NCI-H345 (cell line): ENCODE data around the gene UBE2V1.
"Not testable (repeated sequence)": the region's sequence is repeated elsewhere in the genome, so short reads cannot be mapped to it uniquely, and the experiment has no call there.

Experiments used
- DNase-seq: peaks from one replicate; lab custom pipeline; 2025; lab: John Stamatoyannopoulos, UW

Gene UBE2V1

GRCh38 chr20:50094522-50094921 is 18.4 kb downstream of the UBE2V1 start:
- DNase-seq = no peak

- DNase-seq = no peak
These were observed 19.7 kb downstream of the UBE2V1 start for GRCh38 chr20:50093240-50093639.

- DNase-seq = no peak
These were observed 20.5 kb downstream of the UBE2V1 start for GRCh38 chr20:50092436-50092835.

- no peak for DNase-seq
These were observed 23.2 kb downstream of the UBE2V1 start for GRCh38 chr20:50089787-50090177.

DNA sequence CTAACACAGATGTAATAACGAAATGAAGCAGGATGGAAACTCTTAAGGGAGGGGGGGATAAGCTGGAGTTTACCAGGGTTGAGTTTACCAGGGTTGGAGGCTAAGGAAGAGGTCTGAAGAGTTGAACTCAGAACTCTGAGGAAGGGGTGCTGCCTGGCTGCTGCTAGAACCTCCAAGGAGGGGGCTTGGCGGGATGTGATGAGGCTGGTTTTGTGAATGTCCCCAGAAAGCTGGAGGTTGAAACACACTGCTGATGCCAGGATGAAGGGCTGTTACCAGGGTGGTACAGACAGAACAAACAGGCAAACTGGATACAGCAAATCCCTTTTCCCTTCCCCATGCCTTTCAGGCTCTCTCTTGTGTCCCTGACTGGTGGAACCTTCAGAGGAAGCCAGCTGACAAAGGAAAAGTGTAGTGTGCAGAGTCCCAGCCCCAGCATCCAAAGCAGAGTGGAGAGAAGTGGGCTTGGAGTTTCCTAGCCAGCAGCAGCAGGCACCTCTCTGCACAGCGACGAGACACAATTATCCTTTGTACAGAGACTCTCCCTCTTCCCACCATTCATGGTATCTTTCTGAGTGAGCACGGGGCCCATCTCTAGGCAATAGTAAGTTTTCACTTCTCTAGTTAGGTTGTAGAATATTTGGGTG is 23.7 kb downstream of the UBE2V1 start:
- no peak for DNase-seq

- no peak for DNase-seq
These were observed 24.9 kb downstream of the UBE2V1 start for GRCh38 chr20:50088022-50088421.

DNA sequence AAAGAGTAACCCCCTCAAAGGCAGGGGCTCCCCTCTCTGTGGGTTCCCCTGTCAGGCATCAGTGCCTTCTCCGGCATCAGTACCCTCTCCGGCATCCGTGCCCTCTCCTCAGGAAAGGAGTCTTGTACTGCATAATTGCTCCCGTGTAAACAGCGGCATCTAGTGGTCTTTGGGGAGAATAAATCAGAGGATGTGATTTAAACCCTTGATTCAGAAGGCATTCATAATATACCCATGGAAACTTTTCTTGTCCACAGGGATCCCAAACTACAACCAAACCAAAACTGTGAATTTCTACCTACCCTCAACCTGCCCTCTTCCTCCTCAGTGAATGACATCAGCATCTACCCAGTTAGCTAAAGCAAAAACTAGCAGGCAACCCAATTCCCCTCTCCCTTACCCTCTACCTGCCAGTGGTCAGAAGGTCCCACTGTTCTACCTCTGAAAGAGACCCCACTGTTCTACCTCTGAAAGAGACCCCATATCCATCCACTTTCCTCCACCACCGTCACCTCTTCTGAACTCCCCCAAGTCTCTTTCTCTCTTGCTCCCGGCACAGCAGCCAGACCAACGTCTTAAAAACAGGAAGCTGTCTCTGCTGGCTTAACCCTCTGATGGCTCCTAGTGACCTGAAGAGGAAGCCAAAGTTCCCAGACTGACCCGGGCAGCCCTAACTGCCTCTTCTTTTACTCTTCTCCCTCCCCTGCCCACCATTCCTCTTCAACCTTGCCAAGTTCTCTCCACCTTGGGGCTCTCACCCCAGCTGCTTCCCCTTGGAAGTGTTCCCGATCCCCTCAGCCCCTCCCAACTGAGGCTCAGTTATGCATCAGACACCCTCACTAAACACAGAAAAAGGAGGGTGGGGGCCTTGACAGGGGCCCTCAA is 27.2 kb downstream of the UBE2V1 start:
- DNase-seq = peak; percentile 62

DNA sequence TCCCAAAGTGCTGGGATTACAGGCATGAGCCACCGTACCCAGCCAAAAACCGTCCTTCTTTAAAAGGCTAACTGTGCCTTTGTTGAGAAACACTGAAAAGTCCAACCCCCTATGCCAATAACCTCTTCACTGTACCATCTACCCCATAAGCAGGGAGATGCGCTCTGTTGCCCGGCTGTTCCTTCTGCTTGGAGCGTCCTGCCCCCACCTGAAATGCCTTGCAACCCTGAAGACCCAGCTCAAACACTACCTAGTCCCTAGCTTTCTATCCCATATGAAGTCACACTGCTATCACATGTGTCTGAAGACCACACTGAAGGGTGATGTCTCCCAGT is 27.8 kb downstream of the UBE2V1 start:
- no peak for DNase-seq

GRCh38 chr20:50083034-50083433 is 29.9 kb downstream of the UBE2V1 start:
- DNase-seq = no peak

GRCh38 chr20:50082056-50082455 is 30.9 kb downstream of the UBE2V1 start:
- not testable (repeated sequence) for DNase-seq

GRCh38 chr20:50077818-50078601 is 34.9 kb downstream of the UBE2V1 start:
- no peak for DNase-seq

DNA sequence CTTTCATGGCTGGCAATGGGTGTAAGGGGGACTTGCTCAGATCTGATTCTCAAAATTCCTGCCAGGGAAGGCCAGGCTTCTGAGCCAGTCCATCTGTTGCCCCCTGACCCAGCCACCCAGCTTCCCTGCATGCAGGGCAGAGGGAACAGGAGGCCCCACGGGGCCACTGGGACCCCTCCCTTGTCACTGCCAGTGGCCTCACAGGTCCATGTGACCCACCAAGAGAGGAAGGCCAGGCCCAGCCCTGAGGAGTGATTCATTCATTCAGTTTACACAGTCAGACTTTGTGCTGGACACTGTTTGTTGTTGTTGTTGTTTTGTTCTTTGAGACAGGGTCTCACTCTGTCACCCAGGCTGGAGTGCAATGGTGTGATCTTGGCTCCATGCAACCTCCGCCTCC is 39.5 kb downstream of the UBE2V1 start:
- DNase-seq = no peak

DNA sequence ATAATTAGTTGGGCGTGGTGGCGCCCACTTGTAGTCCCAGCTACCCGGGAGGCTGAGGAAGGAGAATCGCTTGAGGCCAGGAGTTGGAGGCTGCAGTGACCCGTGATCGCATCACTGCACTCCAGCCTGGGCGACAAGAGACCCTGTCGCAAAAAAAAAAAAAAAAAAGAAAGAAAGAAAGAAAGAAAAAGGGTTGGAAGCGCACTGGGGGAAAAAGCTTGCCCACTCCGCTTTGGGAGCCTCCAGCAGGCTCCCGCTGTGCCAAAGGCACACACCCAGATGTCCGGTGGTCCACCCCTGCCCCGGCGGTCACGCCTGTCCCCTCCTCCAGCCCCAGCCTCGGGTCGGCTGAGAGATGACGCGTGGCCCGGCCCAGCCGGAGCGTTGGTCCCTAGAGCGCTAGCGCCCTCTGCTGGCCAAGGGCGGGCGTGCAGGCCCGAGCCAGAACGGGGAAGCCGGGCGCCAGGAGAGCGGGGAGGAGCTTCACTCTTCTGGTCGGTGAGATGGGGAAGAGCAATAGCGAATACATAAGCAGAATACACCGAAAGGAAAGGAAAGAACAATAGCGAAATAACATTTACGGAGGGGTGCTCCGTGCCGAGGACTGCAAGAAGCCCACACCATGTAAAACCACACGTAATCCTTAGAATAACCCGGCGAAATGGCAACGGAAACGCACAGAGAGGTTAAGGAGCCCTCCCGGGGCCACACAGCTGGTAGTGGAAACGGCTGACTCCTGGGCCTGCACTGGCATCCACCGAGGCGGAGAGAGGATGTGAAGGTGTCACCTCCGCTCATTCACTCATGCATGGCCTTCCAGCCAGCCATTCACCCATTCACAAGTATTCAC is 41.7 kb downstream of the UBE2V1 start:
- DNase-seq = peak; percentile 91

GRCh38 chr20:50070361-50070760 is 42.6 kb downstream of the UBE2V1 start:
- DNase-seq = no peak

DNA sequence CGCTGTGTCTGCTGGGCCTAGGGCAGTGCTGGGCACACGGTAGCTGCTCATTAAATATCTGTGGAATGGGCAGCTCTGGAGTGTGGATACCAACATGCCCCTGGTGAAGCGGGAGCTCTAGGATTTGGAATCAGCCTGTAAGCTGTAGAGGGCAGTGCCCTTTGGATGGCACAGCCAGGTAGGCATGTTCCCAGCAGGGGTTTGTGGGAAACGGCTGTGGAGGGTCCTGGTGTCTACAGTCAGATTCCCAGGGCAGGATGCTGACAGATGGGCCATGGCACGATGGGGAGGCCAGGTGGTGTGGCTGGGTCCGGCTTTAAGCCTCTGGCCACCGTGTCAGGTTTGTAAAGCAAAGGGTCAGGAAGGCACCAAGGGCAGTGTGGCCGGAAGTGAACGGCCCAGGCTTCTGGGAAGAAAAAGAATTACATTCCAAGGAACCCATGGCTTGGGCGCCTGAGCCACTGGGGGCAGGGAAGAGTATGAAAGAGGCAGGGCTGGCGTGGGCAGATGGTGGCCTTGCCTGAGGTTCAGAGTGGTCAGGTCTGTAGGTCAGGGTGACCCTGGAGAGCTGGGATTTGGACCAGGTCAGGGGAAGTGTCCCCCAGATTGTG is 44.8 kb downstream of the UBE2V1 start:
- DNase-seq = no peak

DNA sequence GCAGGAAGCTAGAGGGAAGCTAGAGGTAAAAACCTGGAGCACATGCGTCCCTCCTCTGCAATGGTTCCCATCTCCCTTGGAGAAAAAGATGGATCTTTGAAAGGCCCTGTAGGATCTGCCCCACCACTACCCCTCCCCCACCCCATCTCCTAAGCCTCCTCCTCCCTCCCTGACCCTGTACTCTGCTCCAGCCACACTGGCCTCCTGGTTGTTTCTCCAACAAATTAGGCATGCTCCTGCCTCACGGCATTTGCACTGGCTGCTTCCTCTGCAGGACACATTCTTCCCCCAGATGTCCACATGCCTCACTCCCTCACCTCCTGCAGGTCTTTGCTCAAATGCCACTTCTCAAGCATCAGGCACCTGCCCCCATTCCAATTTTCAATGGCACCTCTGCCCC is 45.5 kb downstream of the UBE2V1 start:
- no peak for DNase-seq

GRCh38 chr20:50067018-50067417 is 45.9 kb downstream of the UBE2V1 start:
- no peak for DNase-seq

GRCh38 chr20:50066161-50066834 is 46.7 kb downstream of the UBE2V1 start:
- no peak for DNase-seq

GRCh38 chr20:50065325-50065615 is 47.7 kb downstream of the UBE2V1 start:
- DNase-seq = no peak

DNA sequence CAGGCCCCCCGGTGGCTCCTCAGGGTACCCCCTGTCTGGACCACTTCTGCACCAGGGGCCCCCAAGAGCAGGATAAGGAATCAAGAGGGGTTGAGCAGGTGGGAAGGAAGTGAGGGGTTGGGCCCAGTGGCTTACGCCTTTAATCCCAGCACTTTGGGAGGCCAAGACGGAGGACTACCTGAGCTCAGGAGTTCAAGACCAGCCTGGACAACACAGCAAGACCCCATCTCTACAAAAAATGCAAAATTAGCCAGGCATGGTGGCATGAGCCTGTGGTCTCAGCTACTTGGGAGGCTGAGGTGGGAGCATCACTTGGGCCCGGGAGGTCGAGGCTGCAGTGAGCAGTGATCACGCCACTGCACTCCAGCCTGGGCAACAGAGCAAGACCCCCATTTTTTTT is 49.2 kb downstream of the UBE2V1 start:
- not testable (repeated sequence) for DNase-seq
